Measurements from ENCODE around the gene PPFIA4.
"Not testable (repeated sequence)": the region's sequence is repeated elsewhere in the genome, so short reads cannot be mapped to it uniquely, and the experiment has no call there.

PPFIA4 gene

GRCh38 chr1:203026031-203026665, at the start of gene PPFIA4:
Gene PPFIA4 (plus strand): TSS chr1:203026491. CDS start chr1:203039009, 12,518 bp downstream.
- DNase-seq (ENCODE audit: low spot score): peak; percentile 99

GRCh38 chr1:202976633-202977032, 49.7 kb upstream of the PPFIA4 start:
- DNase-seq (ENCODE audit: low spot score): no peak

- DNase-seq (ENCODE audit: low spot score): no peak
Observed at GRCh38 chr1:202979459-202979858, 46.8 kb upstream of the PPFIA4 start.

- DNase-seq (ENCODE audit: low spot score): no peak
Observed at GRCh38 chr1:202981939-202982338, 44.4 kb upstream of the PPFIA4 start.

GRCh38 chr1:202982715-202983430, 43.4 kb upstream of the PPFIA4 start:
- no peak for DNase-seq (ENCODE audit: low spot score)

- DNase-seq (ENCODE audit: low spot score): not testable (repeated sequence)
Observed at GRCh38 chr1:202986120-202986519, 40.2 kb upstream of the PPFIA4 start.

GRCh38 chr1:202987255-202987654, 39.0 kb upstream of the PPFIA4 start:
- DNase-seq (ENCODE audit: low spot score): no peak

- DNase-seq (ENCODE audit: low spot score): no peak
Observed at GRCh38 chr1:202987922-202988583, 38.2 kb upstream of the PPFIA4 start.

- DNase-seq (ENCODE audit: low spot score): no peak
Observed at GRCh38 chr1:202989879-202990278, 36.4 kb upstream of the PPFIA4 start.

GRCh38 chr1:202991112-202991511, 35.2 kb upstream of the PPFIA4 start:
- DNase-seq (ENCODE audit: low spot score): no peak

- DNase-seq (ENCODE audit: low spot score): no peak
Observed at GRCh38 chr1:202994756-202995155, 31.5 kb upstream of the PPFIA4 start.

- peak; percentile 50 for DNase-seq (ENCODE audit: low spot score)
Observed at GRCh38 chr1:202998836-202999750, 27.2 kb upstream of the PPFIA4 start.

GRCh38 chr1:203000217-203000944, 25.9 kb upstream of the PPFIA4 start:
- DNase-seq (ENCODE audit: low spot score): no peak

GRCh38 chr1:203001986-203002385, 24.3 kb upstream of the PPFIA4 start:
- no peak for DNase-seq (ENCODE audit: low spot score)

GRCh38 chr1:203002951-203003350, 23.3 kb upstream of the PPFIA4 start:
- no peak for DNase-seq (ENCODE audit: low spot score)

GRCh38 chr1:203005395-203006142, 20.7 kb upstream of the PPFIA4 start:
- DNase-seq (ENCODE audit: low spot score): not testable (repeated sequence)

GRCh38 chr1:203006948-203007871, 19.1 kb upstream of the PPFIA4 start, which contains the start of gene TMEM183A:
Gene TMEM183A (plus strand): TSS chr1:203007374. CDS start chr1:203007466, 92 bp downstream.
- DNase-seq (ENCODE audit: low spot score): peak; percentile 96

GRCh38 chr1:203009185-203009584, 17.1 kb upstream of the PPFIA4 start:
- DNase-seq (ENCODE audit: low spot score): no peak

GRCh38 chr1:203011582-203011981, 14.7 kb upstream of the PPFIA4 start:
- no peak for DNase-seq (ENCODE audit: low spot score)
